Stimulated activated CD4-positive, alpha-beta T cell treated with anti-CD3 and anti-CD28 coated beads, Interleukin-1b, Interleukin-23, amount 100 ng/mL, for 48 hours (primary cell): Measurements from ENCODE around the gene DOCK4.
"Not testable (repeated sequence)": the region's sequence is repeated elsewhere in the genome, so short reads cannot be mapped to it uniquely, and the experiment has no call there.

ENCODE experiments used
- DNase-seq: peaks from one replicate; pipeline ENCODE4 v3.0.0-alpha.2; 2020

DOCK4 gene, protein sequence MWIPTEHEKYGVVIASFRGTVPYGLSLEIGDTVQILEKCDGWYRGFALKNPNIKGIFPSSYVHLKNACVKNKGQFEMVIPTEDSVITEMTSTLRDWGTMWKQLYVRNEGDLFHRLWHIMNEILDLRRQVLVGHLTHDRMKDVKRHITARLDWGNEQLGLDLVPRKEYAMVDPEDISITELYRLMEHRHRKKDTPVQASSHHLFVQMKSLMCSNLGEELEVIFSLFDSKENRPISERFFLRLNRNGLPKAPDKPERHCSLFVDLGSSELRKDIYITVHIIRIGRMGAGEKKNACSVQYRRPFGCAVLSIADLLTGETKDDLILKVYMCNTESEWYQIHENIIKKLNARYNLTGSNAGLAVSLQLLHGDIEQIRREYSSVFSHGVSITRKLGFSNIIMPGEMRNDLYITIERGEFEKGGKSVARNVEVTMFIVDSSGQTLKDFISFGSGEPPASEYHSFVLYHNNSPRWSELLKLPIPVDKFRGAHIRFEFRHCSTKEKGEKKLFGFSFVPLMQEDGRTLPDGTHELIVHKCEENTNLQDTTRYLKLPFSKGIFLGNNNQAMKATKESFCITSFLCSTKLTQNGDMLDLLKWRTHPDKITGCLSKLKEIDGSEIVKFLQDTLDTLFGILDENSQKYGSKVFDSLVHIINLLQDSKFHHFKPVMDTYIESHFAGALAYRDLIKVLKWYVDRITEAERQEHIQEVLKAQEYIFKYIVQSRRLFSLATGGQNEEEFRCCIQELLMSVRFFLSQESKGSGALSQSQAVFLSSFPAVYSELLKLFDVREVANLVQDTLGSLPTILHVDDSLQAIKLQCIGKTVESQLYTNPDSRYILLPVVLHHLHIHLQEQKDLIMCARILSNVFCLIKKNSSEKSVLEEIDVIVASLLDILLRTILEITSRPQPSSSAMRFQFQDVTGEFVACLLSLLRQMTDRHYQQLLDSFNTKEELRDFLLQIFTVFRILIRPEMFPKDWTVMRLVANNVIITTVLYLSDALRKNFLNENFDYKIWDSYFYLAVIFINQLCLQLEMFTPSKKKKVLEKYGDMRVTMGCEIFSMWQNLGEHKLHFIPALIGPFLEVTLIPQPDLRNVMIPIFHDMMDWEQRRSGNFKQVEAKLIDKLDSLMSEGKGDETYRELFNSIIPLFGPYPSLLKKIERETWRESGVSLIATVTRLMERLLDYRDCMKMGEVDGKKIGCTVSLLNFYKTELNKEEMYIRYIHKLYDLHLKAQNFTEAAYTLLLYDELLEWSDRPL (N-terminal part only)

DNA sequence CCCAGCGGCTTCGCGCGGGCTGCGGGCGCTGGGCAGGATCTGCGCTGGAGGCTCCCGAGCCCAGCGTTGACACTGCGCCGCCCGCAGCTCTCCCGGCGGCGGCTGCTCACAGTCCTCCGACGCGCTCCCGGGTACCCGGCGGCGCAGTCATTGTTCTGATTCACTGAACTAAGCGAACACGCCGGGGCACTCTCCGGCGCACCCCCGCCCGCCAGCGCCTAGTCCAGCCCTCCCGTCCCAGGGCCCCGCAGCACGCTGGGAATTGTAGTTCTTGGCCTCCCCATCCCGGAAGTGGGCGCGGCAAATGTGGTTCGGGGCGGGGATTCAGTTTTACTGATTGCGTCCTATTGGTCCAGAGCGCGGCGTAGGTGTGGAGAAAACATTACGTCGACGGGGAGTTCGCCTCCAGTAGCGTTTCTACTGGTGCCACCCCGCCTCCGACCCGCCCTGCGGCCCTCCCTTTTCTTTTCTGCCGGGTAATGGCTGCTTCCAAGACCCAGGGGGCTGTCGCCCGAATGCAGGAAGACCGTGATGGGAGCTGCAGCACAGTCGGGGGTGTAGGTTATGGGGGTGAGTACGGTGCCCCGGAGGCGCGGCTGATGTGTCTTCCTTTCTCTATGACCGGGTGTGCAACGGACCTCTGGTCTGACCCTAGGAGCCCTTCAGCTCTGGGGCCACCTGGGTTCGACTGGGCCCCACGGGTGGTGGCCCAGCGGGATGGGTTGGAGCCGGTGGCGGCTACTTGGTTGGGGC lies at the start of gene DOCK4, which contains the start of gene ZNF277:
TSS of gene DOCK4 (minus strand) at position 162 of the 753 bp plus-strand sequence. CDS start 261 bp downstream, outside the sequence.
TSS of gene ZNF277 (plus strand) at position 458 of the 753 bp plus-strand sequence. CDS start at position 480, 22 bp downstream.
- DNase-seq, result peak; percentile 99

- no peak for DNase-seq
Observed at GRCh38 chr7:112255388-112255720, 49.2 kb upstream of the DOCK4 start.

- no peak for DNase-seq
Observed at GRCh38 chr7:112254709-112255387, 48.6 kb upstream of the DOCK4 start.

GRCh38 chr7:112254156-112254555 lies 48.0 kb upstream of the DOCK4 start:
- no peak for DNase-seq

DNA sequence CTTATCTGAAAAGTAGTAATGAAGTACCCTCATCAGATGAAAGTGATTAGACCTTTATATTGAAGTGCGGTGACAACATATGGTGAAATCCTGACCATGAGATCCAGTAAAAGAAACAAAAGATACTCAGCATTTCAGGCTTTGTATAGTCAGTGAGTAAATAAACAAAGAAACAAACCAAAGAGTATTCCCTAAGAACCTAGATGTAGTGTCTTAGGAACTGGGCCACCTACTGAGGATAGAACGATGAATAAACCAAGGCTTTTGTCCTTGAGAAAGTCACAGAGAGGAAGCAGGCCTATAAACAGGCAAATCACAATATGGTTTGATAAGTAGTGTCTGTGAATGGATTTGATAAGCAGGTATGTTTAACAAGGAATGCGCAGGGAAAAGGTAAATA lies 46.5 kb upstream of the DOCK4 start:
- no peak for DNase-seq

DNA sequence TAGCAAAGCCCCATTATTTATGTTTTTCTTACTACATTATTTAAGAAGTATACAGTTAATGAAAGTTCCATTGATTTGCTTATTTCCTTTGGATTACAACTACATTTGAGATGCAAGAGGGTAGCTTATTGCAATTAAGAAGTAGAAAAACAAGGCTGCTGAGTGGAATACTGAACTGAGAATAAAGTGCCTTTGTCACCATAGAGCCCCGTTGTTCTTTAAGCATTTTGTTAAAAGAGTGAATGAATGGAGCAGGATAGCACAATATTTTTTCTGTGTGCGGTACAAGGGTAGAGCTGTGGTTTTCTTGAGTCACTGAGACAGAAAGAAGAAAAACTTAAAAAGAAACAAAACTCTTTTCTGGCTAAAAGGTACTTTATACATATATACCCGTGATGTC lies 45.9 kb upstream of the DOCK4 start:
- DNase-seq, result no peak

DNA sequence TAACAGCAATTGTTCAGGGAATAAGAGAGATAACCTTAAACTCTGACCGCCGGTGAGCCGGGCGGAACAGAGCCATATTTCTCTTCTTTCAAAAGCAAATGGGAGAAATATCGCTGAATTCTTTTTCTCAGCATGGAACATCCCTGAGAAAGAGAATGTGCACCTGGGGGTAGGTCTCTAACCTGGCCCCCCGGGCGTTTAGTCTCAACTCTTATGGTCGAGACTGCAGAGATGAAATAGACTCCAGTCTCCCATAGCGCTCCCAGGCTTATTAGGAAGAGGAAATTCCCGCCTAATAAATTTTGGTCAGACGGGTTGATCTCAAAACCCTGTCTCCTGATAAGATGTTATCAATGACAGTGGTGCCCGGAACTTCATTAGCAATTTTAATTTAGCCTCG lies 43.8 kb upstream of the DOCK4 start:
- DNase-seq, result not testable (repeated sequence)

DNA sequence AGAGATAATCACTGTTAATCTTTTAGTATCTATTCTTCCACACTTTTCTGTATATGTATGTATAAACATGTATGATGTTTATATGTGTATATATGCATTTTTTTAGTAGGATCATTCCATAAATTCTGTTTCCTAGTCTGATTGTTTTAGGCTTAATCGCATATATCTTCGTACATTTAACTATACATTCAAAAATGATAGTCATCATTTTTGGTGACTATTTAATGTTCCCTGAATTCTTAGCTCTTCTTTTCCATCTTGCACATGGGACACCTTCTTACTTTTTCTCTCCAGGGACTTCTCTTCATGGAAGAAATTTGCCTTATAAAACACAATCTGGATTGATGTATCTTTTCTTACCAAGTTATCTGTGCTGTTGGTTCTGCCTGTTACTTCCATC lies 42.4 kb upstream of the DOCK4 start:
- no peak for DNase-seq

- DNase-seq, result no peak
Observed at GRCh38 chr7:112238852-112239610, 32.8 kb upstream of the DOCK4 start.

DNA sequence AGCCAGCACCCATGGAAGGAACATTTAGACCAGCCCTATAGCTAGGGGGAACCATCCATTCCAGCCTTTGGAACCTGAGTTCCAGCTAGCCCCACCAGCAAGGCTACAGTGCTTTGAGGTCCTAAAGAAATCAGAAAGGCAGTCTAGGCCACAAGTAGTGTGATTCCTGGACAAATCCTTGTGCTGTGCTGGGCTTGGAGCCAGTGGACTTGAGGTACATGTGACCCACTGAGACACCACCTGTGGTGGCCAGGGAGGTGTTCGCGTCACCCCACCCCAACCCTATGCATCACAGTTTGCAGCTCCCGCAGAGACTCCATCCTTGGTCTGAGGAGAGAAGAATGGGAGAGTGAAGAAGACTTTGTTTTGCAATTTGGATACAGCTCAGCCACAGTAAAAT lies 32.1 kb upstream of the DOCK4 start:
- DNase-seq, result no peak

- no peak for DNase-seq
Observed at GRCh38 chr7:112236597-112236996, 30.4 kb upstream of the DOCK4 start.

GRCh38 chr7:112234147-112234546 lies 27.9 kb upstream of the DOCK4 start:
- no peak for DNase-seq

DNA sequence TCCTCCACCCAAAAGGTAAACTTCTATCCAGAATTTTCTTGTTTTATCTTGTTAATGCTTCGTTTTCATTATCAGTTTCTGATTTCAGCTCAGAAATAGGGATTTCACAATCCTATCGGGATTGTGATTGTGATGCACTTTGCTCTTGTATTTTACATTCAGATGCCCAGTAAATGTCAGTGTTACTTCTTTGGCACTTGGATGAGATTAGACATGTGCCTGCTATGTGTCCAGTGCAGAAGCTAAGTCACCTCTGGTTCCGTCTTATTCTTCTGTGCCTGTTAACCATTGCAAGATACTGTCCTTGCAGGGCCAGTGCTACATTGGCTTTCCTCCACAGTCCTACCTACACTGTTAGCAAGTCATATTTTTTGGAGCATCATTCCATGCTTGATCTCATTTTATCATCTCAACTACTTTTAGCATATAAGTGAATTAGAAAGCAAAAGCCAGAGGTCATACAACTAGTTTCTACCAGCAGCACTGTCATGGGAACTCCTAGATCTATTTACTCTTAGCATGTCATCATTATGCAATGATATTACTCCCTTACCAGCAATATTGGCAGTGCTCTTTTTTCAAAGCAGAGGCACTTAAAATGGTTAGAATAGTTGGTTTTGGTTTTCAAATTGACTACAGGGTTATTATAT lies 27.0 kb upstream of the DOCK4 start:
- no peak for DNase-seq

DNA sequence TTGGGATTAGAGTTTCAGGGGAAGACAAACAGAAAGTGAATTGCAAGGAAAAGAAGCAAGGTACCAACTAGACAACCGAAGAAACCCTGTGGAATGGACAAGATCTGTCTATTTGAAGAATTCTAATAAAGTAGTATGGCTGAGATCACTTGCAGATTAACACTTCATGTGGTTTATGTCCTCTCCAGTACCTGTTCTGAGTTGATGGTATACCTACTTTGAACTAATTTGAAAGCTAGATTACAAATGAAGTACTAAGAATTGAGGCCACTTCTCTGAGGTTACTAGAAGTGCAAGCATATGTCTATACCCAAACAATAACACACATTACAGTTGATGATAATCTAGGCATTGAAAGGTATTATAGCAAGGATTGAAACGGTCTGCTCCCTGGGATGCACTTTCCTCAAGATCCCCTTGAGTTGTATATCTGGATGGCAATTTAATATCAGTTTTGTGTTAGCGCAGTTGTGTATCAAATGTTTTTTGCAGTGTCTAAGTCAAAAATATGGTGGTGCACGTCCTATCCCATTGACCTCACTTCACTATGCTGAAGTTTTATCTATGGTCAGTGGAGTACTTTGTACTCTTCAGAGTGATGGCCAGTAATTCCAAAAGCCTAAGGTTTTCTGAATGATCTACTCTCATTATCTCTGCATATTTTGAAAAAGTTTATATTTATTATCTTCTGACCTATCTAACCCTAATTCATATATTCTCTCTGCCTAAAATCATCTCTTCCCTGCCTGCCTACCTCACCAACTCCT lies 26.2 kb upstream of the DOCK4 start:
- no peak for DNase-seq

- no peak for DNase-seq
Observed at GRCh38 chr7:112228632-112229031, 22.4 kb upstream of the DOCK4 start.

GRCh38 chr7:112226701-112227276 lies 20.6 kb upstream of the DOCK4 start:
- DNase-seq, result no peak

DNA sequence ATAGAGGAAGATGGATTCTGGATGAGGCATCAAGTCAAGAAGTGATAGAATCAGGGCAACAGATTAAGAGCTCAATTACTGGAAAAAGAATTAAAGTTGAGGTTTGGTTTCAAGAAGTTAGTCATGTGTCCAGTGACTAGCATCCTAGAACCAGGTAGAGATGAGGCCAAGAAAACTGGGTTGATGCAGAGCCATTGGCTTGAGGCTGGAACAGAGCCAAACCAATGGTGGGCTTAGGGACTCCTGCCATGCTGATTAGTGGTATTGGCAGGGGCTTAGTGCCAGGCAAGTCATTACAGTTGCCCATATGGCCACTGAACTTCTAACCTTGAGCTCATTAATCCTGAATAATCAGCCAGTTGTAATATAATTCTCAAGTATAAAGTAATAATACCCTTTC lies 18.8 kb upstream of the DOCK4 start:
- no peak for DNase-seq

DNA sequence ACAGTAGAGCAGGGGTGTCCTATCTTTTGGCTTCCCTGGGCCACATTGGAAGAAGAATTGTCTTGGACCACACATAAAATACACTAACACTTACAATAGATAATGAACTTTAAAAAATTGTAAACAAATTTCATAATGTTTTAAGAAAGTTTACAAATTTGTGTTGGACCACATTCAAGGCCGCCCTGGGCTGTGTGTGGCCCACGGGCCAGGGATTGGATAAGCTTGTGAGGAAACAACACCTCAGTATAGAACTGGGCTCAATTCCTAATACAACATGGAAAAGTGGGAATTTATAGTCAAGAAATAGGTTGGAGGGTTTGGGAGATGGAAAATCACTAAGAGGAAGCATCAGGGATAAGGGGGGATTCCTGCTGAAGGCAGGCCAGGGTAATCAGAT lies 18.0 kb upstream of the DOCK4 start:
- no peak for DNase-seq

DNA sequence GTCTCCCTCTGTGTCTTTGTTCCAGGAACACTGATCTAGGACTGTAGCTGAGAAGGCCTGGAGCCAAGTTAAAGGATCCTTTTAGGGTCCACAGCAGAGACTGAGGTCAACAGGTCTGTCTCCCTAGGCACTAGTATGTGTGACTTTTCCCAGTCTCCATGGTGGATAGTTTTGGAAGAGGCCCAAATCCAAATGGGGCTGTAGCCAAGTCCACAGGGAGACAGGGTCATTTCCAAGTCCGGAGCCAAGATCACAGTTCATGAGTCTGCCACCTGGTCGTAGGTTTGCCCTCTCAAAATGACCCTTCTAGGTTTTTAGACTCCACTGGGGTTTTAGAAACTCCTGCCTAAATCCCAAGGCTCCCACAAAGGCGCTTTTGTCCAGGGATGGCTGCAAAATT lies 17.1 kb upstream of the DOCK4 start:
- DNase-seq, result no peak
